ENCODE data around the gene HEXIM2. TPM values are rescaled to one million over a fixed set of nuclear protein-coding genes. Genes with fewer than 3 reads are reported as not detected.

HEXIM2 gene
- total RNA-seq, 1 experiment from 2014 or later: 4.5 TPM

- TSS peak; percentile 78 for BruUV-seq (replicated peaks)
- Histone ChIP-seq H3K9me3 (ENCODE audit: control insufficient read depth, insufficient read depth, low read depth, low read length) (no peaks in the 10 kb centered on the region), H3K4me3 (ENCODE audit: low read depth in 2 of 2, low read length in 2 of 2) (peak overlapping the region; percentile 72 to 74), H3K27me3 (ENCODE audit: control insufficient read depth, insufficient read depth, low read length) (no peaks in the 10 kb centered on the region), H3K36me3 (ENCODE audit: control insufficient read depth, insufficient read depth, low read length) (no peaks in the 10 kb centered on the region; the same call in 1 of the 2 replicates), H3K4me1 (ENCODE audit: control insufficient read depth, insufficient read depth, low read length) (peaks cover 42% of the 10 kb centered on the region), H3K27ac (ENCODE audit: low read length) (peak overlapping the region; percentile 83)
- ChIA-PET CTCF (interaction anchor here (0.5 to 0.7 kb wide), 2 partner anchors 18 to 161 kb away, joined by 3 to 5 read pairs; no protein-coding TSS in a partner anchor), POLR2A (no interaction called here)
- ATAC-seq (peak; percentile 47), DNase-seq (ENCODE audit: low read depth, low spot score) (no peak)
- intact Hi-C loops (cut with micrococcal nuclease; ENCODE audit: unreplicated experiment) (no loop called here), in situ Hi-C loops (cut with HindIII; ENCODE audit: low pct_unique_long_range_greater_than_20kb, low sequenced_read_pairs) (no loop called here)
- TF ChIP-seq REST (IDR thresholded peaks at IDR 0.05; ENCODE audit: insufficient read depth in 1 of 2, low read depth in 2 of 2, low read length in 1 of 2) (no peak), TCF7L2 (IDR thresholded peaks at IDR 0.05; ENCODE audit: low read depth, low read length) (no peak), CTCF (IDR thresholded peaks at IDR 0.05) (no peak), SIN3A (IDR thresholded peaks at IDR 0.05; ENCODE audit: borderline replicate concordance, insufficient read depth, low read depth, low read length) (no peak), POLR2AphosphoS5 (IDR thresholded peaks at IDR 0.05; ENCODE audit: low read depth, low read length) (no peak)
Observed at GRCh38 chr17:45129940-45130680, 31.6 kb upstream of the HEXIM2 start.

DNA sequence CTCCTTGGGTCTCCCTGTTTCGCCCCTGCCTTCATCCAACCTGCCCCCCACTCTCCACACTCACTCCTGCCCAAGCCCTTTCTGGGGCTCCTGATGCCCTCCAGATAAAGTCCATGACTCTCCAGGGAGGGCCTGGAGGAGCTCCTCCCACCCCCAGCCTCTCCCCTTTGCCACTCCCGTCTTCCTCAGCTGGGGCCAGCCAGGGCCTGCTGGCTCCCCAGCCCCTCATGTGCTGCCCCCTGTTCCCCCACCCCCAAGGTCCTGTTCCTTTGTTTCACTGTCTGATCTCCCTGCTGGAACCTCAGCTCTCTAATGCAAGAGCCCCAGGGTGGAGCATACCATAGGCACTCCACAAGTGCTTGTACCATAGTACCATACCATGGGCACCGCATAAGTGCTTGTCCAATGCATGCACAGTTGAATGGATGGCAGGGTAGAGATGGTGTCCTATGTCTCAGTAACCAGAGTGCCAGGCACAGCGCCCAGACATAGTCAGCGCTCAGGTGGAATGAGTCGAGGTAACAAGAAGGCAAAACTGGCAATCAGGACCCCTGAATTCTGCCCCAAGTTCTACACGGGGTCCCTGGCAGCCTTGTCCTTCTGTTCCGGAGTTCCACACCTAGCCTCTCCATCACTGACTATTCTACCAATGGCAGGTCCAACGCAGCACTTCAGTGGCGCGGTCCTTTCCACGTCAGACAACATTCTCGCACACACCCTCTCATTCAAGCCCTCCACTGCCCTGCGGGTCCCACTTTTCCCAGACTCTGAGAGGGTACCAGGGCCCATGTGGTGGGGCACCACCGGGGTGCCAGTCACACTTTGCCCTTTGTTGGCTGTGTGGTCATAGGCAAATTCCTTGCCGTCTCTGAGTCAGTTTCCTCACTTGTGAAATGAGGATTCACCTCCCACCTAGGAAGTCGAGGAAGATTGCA lies 30.7 kb upstream of the HEXIM2 start:
- TF ChIP-seq POLR2AphosphoS5 (IDR thresholded peaks at IDR 0.05; ENCODE audit: low read depth, low read length) (no peak), TCF7L2 (IDR thresholded peaks at IDR 0.05; ENCODE audit: low read depth, low read length) (no peak), REST (IDR thresholded peaks at IDR 0.05; ENCODE audit: insufficient read depth in 1 of 2, low read depth in 2 of 2, low read length in 1 of 2) (no peak), SIN3A (IDR thresholded peaks at IDR 0.05; ENCODE audit: borderline replicate concordance, insufficient read depth, low read depth, low read length) (no peak), CTCF (IDR thresholded peaks at IDR 0.05) (no peak)
- Histone ChIP-seq H3K27me3 (ENCODE audit: control insufficient read depth, insufficient read depth, low read length) (no peaks in the 10 kb centered on the region), H3K36me3 (ENCODE audit: control insufficient read depth, insufficient read depth, low read length) (no peaks in the 10 kb centered on the region; the same call in 1 of the 2 replicates), H3K9me3 (ENCODE audit: control insufficient read depth, insufficient read depth, low read depth, low read length) (no peaks in the 10 kb centered on the region), H3K27ac (ENCODE audit: low read length) (peak overlapping the region; percentile 83), H3K4me1 (ENCODE audit: control insufficient read depth, insufficient read depth, low read length) (peaks cover 44% of the 10 kb centered on the region), H3K4me3 (ENCODE audit: low read depth in 2 of 2, low read length in 2 of 2) (peak overlapping the region; percentile 72 to 74)
- CTCF ChIA-PET: interaction anchor here (0.5 to 0.7 kb wide), 4 partner anchors 19 to 162 kb away, joined by 3 to 5 read pairs (median 3); no protein-coding TSS in a partner anchor
- DNase-seq (ENCODE audit: low read depth, low spot score) (no peak), ATAC-seq (no peak)
- POLR2A ChIA-PET: no interaction called here
- in situ Hi-C loops (cut with HindIII; ENCODE audit: low pct_unique_long_range_greater_than_20kb, low sequenced_read_pairs) (no loop called here), intact Hi-C loops (cut with micrococcal nuclease; ENCODE audit: unreplicated experiment) (no loop called here)
- no TSS peak for BruUV-seq (replicated peaks)
